Prostate gland (tissue), 2 donors: ENCODE data around the gene MYO9A.

Experiments used
- POLR2A ChIP-seq: fragments of 450-650 bp; IDR thresholded peaks from one replicate; pipeline ENCODE4 v1.6.1; 2016; ENCODE audit warnings: antibody characterized with exemption, mild to moderate bottlenecking
- POLR2AphosphoS5 ChIP-seq: sonication (generic); formaldehyde crosslinking; IDR thresholded peaks from one replicate; pipeline ENCODE4 v1.6.1; 2017; ENCODE audit warnings: antibody characterized with exemption
- TF ChIP-seq, protein P1 (sequence below), 4 experiments: fragments of 200-600 bp in 2 of 4; fragments of 450-650 bp in 2 of 4; sonication (generic) in 2 of 4; IDR thresholded peaks; 1 replicate in 3 of 4; 2 replicates in 1 of 4; pipeline ENCODE4 v1.5.1; 2016 to 2019; ENCODE audit warnings: antibody characterized with exemption in 4 of 4, mild to moderate bottlenecking in 2 of 4, moderate library complexity in 2 of 4

DNA sequence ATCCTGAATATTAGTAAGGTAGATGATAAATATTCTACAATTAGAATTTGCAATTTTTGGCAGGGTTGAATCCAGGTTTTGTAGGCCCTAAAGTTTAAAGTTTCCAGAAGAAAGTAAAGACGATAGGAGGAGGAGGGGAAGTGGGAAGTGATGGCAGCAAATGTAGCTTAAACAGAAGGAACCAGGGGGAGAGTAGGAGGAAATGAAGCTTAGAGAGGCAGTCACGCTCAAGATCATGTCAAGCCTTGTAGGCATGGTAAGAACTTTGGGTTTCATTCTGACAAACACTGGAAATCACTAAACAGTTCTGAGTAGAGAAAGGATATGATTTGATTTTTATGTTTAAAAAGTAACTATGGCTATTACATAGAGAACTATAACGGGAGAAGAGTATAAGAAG lies 243.7 kb downstream of the MYO9A start:
- TF ChIP-seq, protein P1, sequence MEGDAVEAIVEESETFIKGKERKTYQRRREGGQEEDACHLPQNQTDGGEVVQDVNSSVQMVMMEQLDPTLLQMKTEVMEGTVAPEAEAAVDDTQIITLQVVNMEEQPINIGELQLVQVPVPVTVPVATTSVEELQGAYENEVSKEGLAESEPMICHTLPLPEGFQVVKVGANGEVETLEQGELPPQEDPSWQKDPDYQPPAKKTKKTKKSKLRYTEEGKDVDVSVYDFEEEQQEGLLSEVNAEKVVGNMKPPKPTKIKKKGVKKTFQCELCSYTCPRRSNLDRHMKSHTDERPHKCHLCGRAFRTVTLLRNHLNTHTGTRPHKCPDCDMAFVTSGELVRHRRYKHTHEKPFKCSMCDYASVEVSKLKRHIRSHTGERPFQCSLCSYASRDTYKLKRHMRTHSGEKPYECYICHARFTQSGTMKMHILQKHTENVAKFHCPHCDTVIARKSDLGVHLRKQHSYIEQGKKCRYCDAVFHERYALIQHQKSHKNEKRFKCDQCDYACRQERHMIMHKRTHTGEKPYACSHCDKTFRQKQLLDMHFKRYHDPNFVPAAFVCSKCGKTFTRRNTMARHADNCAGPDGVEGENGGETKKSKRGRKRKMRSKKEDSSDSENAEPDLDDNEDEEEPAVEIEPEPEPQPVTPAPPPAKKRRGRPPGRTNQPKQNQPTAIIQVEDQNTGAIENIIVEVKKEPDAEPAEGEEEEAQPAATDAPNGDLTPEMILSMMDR (IDR thresholded peaks at IDR 0.05): no peak
- TF ChIP-seq POLR2A: no peak
- no peak for TF ChIP-seq POLR2AphosphoS5
